B cell (primary cell): Measurements from ENCODE around the gene LHFPL4. TPM values are rescaled to one million over a fixed set of nuclear protein-coding genes. Genes with fewer than 3 reads are reported as not detected.

ENCODE experiments used
- ATAC-seq: fragments of 200-7000 bp; cut with Tn5 transposase; one replicate; pipeline ENCODE4 v1.10.0; 2021; ENCODE audit warnings: low read depth, mild to moderate bottlenecking, moderate number of reproducible peaks, moderate library complexity
- CTCF ChIA-PET: fragments of 350-600 bp; sonication (Branson Sonifier 250); formaldehyde crosslinking; loops from one replicate; lab custom pipeline; 2021; ENCODE audit warnings: antibody characterized with exemption, inconsistent platforms; lab: Charles Lee
- POLR2A ChIA-PET: fragments of 350-600 bp; sonication (Branson Sonifier 250); formaldehyde crosslinking; loops from one replicate; lab custom pipeline; 2021; ENCODE audit warnings: antibody characterized with exemption; lab: Charles Lee
- DNase-seq: peaks from one replicate; pipeline ENCODE4 v3.0.0; 2013
- H2AFZ ChIP-seq: 2 replicates; pipeline ENCODE4 v1.6.1; 2012; ENCODE audit warnings: mild to moderate bottlenecking, low read depth, low read length; ENCODE audit not compliant: insufficient read depth, poor library complexity, severe bottlenecking
- H3K27ac ChIP-seq, 2 donors: 1 replicate in 1 of 2; 2 replicates in 1 of 2; pipeline ENCODE4 v1.5.1; 2012 to 2013; ENCODE audit warnings: low read length in 2 of 2, mild to moderate bottlenecking in 2 of 2, moderate library complexity in 1 of 2
- H3K27me3 ChIP-seq, 4 experiments: fragments of 200-600 bp in 1 of 4; sonication (generic) in 1 of 4; replicated peaks in 1 of 4; 1 replicate in 2 of 4; 2 replicates in 2 of 4; pipeline versions ENCODE4 v1.6.1 to v1.7.0; 2013 to 2016; ENCODE audit warnings: low read length in 3 of 4, mild to moderate bottlenecking in 2 of 4, mixed read lengths in 1 of 4, moderate library complexity in 1 of 4; ENCODE audit not compliant: insufficient read depth in 4 of 4, control insufficient read depth in 3 of 4; ENCODE audit errors: control extremely low read depth in 1 of 4
- H3K36me3 ChIP-seq, 2 experiments: replicated peaks in 1 of 2; 1 replicate in 1 of 2; 2 replicates in 1 of 2; pipeline versions ENCODE4 v1.6.1 to v1.7.1; 2013; ENCODE audit warnings: low read length in 1 of 2; ENCODE audit not compliant: insufficient read depth in 2 of 2, control insufficient read depth in 1 of 2; ENCODE audit errors: control extremely low read depth in 1 of 2, extremely low read depth in 1 of 2
- H3K4me1 ChIP-seq, 2 donors: fragments of 200-600 bp in 1 of 2; sonication (generic) in 1 of 2; 1 replicate in 1 of 2; 2 replicates in 1 of 2; pipeline versions ENCODE4 v1.5.1 to v1.6.1; 2013 to 2017; ENCODE audit warnings: low read length in 2 of 2; ENCODE audit not compliant: control insufficient read depth in 2 of 2, insufficient read depth in 2 of 2
- H3K4me2 ChIP-seq: replicated peaks from 2 replicates; pipeline ENCODE3; 2012; ENCODE audit warnings: mild to moderate bottlenecking, low read depth, low read length; ENCODE audit not compliant: poor library complexity, severe bottlenecking
- H3K4me3 ChIP-seq, 5 experiments: fragments of 200-600 bp in 1 of 5; sonication (generic) in 1 of 5; 1 replicate in 3 of 5; 2 replicates in 2 of 5; pipeline versions ENCODE4 v1.5.1 to v1.7.0; 2011 to 2016; ENCODE audit warnings: low read length in 4 of 5, mild to moderate bottlenecking in 4 of 5, low read depth in 2 of 5, control low read depth in 1 of 5, moderate library complexity in 1 of 5; ENCODE audit not compliant: insufficient read depth in 1 of 5; ENCODE audit errors: control extremely low read depth in 1 of 5, extremely low read depth in 1 of 5
- H3K79me2 ChIP-seq: fragments of 200-600 bp; sonication (generic); one replicate; pipeline ENCODE4 v1.6.0; 2016; ENCODE audit warnings: low read length; ENCODE audit not compliant: control insufficient read depth, insufficient read depth
- H3K9ac ChIP-seq: fragments of 200-600 bp; sonication (generic); 2 replicates; pipeline ENCODE4 v1.6.1; 2017; ENCODE audit warnings: mild to moderate bottlenecking, low read length, moderate library complexity
- H3K9me3 ChIP-seq, 3 donors: one replicate each; pipeline versions ENCODE4 v1.6.1 to v1.7.1; 2013; ENCODE audit warnings: low read length in 2 of 3; ENCODE audit not compliant: control insufficient read depth in 2 of 3, insufficient read depth in 1 of 3; ENCODE audit errors: control extremely low read depth in 1 of 3
- H4K20me1 ChIP-seq: 2 replicates; pipeline ENCODE4 v1.6.0; 2012; ENCODE audit warnings: mild to moderate bottlenecking, low read length; ENCODE audit not compliant: insufficient read depth, control insufficient read depth, poor library complexity, severe bottlenecking
- H3K27ac Mint-ChIP-seq: one replicate; pipeline ENCODE4 v1.8.0; 2021; ENCODE audit warnings: mixed read lengths
- H3K27me3 Mint-ChIP-seq: one replicate; pipeline ENCODE4 v1.8.0; 2021; ENCODE audit warnings: mixed read lengths
- H3K4me1 Mint-ChIP-seq: one replicate; pipeline ENCODE4 v1.8.0; 2021; ENCODE audit warnings: mixed read lengths
- H3K4me3 Mint-ChIP-seq: one replicate; pipeline ENCODE4 v1.8.0; 2021; ENCODE audit warnings: mixed read lengths
- H3K9me3 Mint-ChIP-seq: one replicate; pipeline ENCODE4 v1.8.0; 2022; ENCODE audit warnings: mixed read lengths; ENCODE audit not compliant: insufficient read depth
- CTCF ChIP-seq: fragments of 200-600 bp; IDR thresholded peaks from one replicate; pipeline ENCODE4 v1.8.0; 2022; ENCODE audit warnings: antibody characterized with exemption, mild to moderate bottlenecking
- EZH2 ChIP-seq: IDR thresholded peaks from 2 replicates; pipeline ENCODE4 v1.6.1; 2012; ENCODE audit warnings: borderline replicate concordance, low read depth, mild to moderate bottlenecking, moderate library complexity, low read length; ENCODE audit not compliant: insufficient read depth, poor library complexity, severe bottlenecking
- WGBS: methylation state at CpG from one replicate; pipeline ENCODE4 v1.1.5; 2013; ENCODE audit warnings: missing lambda C conversion rate; ENCODE audit not compliant: insufficient coverage; 5-methylcytosine and 5-hydroxymethylcytosine counted together
- intact Hi-C: fragments of 100-400 bp; cut with micrococcal nuclease; formaldehyde crosslinking; loops from one replicate; pipeline ENCODE4 v1.10.0; 2022
- polyA plus RNA-seq: library from polyadenylated mRNA; depleted of rRNA; stranded (reverse); fragments of >200 nt; gene quantifications from 2 replicates; pipeline ENCODE4 v1.2.3, GENCODE V29; 2012
- total RNA-seq, 2 donors: library from RNA; stranded (reverse); fragments of 120-200 nt in 1 of 2; gene quantifications; 1 replicate in 1 of 2; 2 replicates in 1 of 2; pipeline versions ENCODE4 v1.2.3 to v1.2.4, GENCODE V29; 2013 to 2022

The LHFPL4 gene
- total and polyA plus RNA-seq, 2 donors (not counting 1 experiment from before 2014, with no cell fraction given) = not detected

DNA sequence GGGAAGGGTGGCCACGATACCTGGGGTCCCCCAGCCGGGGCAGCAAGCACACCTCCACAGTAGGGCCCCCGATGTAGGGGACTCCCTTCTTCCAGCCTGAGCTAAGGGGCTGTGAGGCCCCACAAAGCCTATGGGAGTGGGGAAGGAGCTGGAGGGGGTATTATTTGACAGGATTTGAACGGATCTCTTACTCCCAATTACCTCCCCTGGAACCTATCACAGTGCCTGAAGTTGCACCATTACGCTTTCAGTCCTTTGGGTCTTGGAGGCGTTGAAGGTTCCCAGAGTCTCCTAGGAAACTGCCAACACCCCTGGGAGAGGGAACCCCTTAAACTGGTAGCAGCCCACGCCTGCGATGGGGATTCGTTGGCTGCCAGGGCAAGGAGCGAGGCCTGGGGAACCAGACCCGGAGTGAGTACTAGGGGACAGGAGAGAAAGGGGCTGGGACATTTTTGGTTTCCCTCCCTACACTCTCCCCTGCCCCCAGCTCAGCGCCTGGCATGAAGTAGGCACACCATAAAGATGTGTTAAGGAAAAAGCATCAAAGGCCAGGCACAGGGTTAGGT is 409 bp upstream of the LHFPL4 start:
- no peaks in the 10 kb centered on the region for H4K20me1 ChIP-seq
- no peak overlapping the region for H3K9ac ChIP-seq
- no peaks in the 10 kb centered on the region for H3K79me2 ChIP-seq
- ChIA-PET POLR2A (no interaction called here), CTCF (no interaction called here)
- Mint-ChIP-seq H3K4me3 (no peak overlapping the region), H3K27me3 (peaks cover 55% of the 10 kb centered on the region), H3K27ac (no peak overlapping the region), H3K4me1 (peaks cover 8% of the 10 kb centered on the region), H3K9me3 (no peaks in the 10 kb centered on the region)
- peaks cover 3 to 6% of the 10 kb centered on the region in 2 donors for H3K4me1 ChIP-seq
- H3K4me3 ChIP-seq = no peak overlapping the region
- peaks cover 0 to 7% (median 0%) of the 10 kb centered on the region in 3 donors for H3K9me3 ChIP-seq
- no peak for TF ChIP-seq CTCF
- no peak for TF ChIP-seq EZH2
- no peak overlapping the region for H3K27ac ChIP-seq
- WGBS = 24% methylated on average over 5 of the region's 12 CpGs
- H2AFZ ChIP-seq = no peak overlapping the region
- intact Hi-C loops = no loop called here
- peaks cover 0 to 46% (median 17%) of the 10 kb centered on the region in 4 experiments for H3K27me3 ChIP-seq
- DNase-seq (no peak), ATAC-seq (no peak)
- H3K4me2 ChIP-seq = no peak overlapping the region
- no peaks in the 10 kb centered on the region for H3K36me3 ChIP-seq

GRCh38 chr3:9552252-9552999 is 1.2 kb downstream of the LHFPL4 start:
- Histone ChIP-seq H3K27me3 (peaks cover 0 to 53% (median 17%) of the 10 kb centered on the region in 4 experiments), H4K20me1 (no peaks in the 10 kb centered on the region), H3K9ac (no peak overlapping the region), H3K27ac (no peak overlapping the region), H3K36me3 (no peaks in the 10 kb centered on the region), H2AFZ (no peak overlapping the region), H3K4me1 (peaks cover 3 to 6% of the 10 kb centered on the region in 2 donors), H3K4me3 (no peak overlapping the region), H3K79me2 (no peaks in the 10 kb centered on the region), H3K9me3 (peaks cover 0 to 7% (median 0%) of the 10 kb centered on the region in 3 donors), H3K4me2 (no peak overlapping the region)
- Mint-ChIP-seq H3K27me3 (peaks cover 69% of the 10 kb centered on the region), H3K4me1 (peaks cover 8% of the 10 kb centered on the region), H3K27ac (no peak overlapping the region), H3K4me3 (peak overlapping the region; percentile 10), H3K9me3 (no peaks in the 10 kb centered on the region)
- CTCF ChIA-PET = no interaction called here
- WGBS = 21% methylated on average over 51 of the region's 57 CpGs
- ATAC-seq (no peak), DNase-seq (peak; percentile 27)
- POLR2A ChIA-PET = interaction anchor here (0.6 kb wide), 1 partner anchor 45 kb away, joined by 4 read pairs; no protein-coding TSS in a partner anchor
- TF ChIP-seq CTCF = no peak
- TF ChIP-seq EZH2 = no peak
- intact Hi-C loops = no loop called here
